NB4 (cell line): ENCODE measurements around the gene MYO6.

Experiments used
- MYC ChIP-seq: IDR thresholded peaks from 2 replicates; pipeline ENCODE4 v1.6.1; 2011; ENCODE audit warnings: low read depth, low read length
- TF ChIP-seq, protein P1 (sequence below): IDR thresholded peaks from one replicate; pipeline ENCODE4 v1.5.1; 2012; ENCODE audit warnings: low read depth, low read length

GRCh38 chr6:75743971-75744370 is 5.1 kb upstream of the MYO6 start:
- TF ChIP-seq, protein P1, sequence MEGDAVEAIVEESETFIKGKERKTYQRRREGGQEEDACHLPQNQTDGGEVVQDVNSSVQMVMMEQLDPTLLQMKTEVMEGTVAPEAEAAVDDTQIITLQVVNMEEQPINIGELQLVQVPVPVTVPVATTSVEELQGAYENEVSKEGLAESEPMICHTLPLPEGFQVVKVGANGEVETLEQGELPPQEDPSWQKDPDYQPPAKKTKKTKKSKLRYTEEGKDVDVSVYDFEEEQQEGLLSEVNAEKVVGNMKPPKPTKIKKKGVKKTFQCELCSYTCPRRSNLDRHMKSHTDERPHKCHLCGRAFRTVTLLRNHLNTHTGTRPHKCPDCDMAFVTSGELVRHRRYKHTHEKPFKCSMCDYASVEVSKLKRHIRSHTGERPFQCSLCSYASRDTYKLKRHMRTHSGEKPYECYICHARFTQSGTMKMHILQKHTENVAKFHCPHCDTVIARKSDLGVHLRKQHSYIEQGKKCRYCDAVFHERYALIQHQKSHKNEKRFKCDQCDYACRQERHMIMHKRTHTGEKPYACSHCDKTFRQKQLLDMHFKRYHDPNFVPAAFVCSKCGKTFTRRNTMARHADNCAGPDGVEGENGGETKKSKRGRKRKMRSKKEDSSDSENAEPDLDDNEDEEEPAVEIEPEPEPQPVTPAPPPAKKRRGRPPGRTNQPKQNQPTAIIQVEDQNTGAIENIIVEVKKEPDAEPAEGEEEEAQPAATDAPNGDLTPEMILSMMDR: no peak
- TF ChIP-seq MYC: no peak
